ENCODE measurements around the gene EPB41L2.
"Not testable (repeated sequence)": the region's sequence is repeated elsewhere in the genome, so short reads cannot be mapped to it uniquely, and the experiment has no call there.

EPB41L2 gene

GRCh38 chr6:130929036-130929678, 133.9 kb downstream of the EPB41L2 start:
- intact Hi-C loops (cut with DNase I), result no loop called here
- DNase-seq, result no peak

DNA sequence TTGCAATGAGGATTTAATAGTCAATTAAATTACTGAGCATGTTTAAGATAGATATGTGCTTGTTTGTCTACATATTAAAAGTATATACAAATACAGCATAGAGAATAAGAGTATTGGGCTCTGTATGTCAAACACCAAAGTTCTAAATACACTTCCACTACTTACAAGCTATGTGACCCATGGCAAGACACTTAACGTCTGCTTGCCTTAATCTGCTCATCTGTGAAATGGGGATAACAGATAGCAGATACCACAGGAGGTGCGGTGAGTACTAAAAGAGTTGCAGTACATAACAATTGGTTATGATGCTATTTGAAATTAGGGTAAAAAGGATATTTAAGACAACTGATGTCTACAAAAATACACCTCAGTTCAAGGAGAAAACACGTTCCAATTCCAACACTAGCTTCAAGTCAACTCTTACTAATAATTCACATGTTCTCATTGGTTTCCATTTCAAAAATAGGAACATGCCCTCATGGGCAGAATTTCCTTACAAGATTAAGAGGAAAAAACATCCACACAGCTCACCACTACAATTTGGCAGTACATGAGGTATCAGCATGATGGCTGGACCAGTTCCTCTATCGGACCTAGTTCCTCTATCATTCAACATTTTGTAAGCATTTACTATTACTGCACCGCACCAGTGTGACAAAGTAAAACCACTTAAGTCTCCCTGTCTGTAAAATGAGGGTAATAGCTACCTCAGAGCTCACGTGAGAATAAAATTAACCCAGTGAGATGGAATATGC, 134.7 kb downstream of the EPB41L2 start:
- no peak for DNase-seq
- intact Hi-C loops (cut with DNase I), result no loop called here

DNA sequence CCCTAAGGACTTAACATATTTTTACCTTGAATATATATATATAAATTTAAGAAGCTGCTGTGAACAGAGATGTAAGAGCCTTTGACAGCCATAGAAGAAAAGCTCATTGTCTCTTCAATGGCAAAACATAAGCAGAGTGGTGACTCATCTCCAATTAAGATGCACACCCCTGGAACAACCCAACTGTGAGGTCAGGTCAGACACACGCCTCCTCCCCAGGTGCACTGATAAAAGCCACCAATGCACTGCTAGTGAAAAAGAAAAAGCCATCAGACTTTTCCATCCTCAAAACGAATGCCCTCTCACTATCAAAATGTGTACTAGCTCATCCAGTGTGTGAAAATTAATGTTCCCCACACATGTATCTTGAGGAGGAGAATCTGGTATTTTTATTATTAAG, 135.7 kb downstream of the EPB41L2 start:
- DNase-seq, result no peak
- intact Hi-C loops (cut with DNase I), result no loop called here

- intact Hi-C loops (cut with DNase I), result no loop called here
- no peak for DNase-seq
Measured at GRCh38 chr6:130923350-130923749, 139.7 kb downstream of the EPB41L2 start.

DNA sequence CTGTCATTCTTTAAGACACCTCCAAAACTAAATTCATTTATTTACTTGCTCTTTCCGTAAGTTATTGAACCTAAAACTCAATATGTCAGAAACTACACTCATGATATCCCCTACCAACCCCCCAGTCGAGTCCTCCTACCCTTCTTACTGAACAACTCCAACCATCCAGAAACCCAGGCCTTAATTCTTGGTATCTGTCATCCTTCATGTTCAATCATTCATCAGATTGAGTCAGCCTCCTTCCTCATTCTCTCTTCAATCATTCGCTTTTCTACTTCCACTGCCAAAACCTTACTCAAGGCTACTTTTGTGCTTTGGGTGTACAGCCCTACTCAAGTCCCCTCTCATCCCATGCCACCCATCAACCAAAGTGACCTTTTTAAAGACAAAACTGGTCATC, 140.1 kb downstream of the EPB41L2 start:
- intact Hi-C loops (cut with DNase I), result no loop called here

GRCh38 chr6:130920969-130921368, 142.1 kb downstream of the EPB41L2 start:
- intact Hi-C loops (cut with DNase I), result no loop called here
- no peak for DNase-seq

More for the DNA sequence above, 140.1 kb downstream of the EPB41L2 start:
- DNase-seq, result no peak

DNA sequence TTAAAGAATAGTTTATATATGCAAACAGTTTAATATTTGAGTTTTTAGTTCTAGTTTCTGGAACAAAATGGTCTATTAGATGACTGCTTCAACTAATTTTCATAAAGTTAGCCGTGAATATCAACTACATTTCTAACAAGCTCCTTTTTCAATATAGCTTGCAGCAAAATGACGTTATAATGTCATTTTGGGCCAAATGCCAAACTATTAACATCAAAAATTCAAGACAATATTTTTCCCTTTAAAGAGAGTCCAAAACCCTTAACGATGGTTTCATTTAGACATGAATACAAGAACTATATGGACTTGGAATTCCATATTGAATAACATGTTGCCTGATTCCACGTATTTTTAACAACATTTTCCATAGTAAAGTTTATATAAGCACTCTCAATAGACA, 144.9 kb downstream of the EPB41L2 start:
- intact Hi-C loops (cut with DNase I), result no loop called here
- no peak for DNase-seq

DNA sequence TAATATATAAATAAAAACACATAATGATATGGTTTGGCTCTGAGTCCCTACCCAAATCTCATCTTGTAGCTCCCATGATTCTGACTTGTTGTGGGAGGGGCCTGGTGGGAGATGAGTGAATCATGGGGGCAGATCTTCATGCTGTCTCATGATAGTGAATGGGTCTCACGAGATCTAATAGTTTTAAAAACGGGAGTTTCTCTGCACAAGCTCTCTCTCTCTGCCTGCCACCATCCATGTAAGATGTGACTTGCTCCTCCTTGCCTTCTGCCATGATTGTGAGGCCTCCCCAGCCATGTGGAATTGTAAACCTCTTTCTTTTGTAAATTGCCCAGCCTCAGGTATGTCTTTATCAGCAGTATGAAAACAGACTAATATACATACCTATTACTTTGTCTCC, 147.4 kb downstream of the EPB41L2 start:
- DNase-seq; intact Hi-C loops (cut with DNase I): not testable (repeated sequence)

GRCh38 chr6:130913120-130913519, 149.9 kb downstream of the EPB41L2 start:
- intact Hi-C loops (cut with DNase I), result no loop called here
- DNase-seq, result no peak

GRCh38 chr6:130912434-130912833, 150.6 kb downstream of the EPB41L2 start:
- peak in 1 of 10 donors; percentile 82 for DNase-seq
- intact Hi-C loops (cut with DNase I), result no loop called here

DNA sequence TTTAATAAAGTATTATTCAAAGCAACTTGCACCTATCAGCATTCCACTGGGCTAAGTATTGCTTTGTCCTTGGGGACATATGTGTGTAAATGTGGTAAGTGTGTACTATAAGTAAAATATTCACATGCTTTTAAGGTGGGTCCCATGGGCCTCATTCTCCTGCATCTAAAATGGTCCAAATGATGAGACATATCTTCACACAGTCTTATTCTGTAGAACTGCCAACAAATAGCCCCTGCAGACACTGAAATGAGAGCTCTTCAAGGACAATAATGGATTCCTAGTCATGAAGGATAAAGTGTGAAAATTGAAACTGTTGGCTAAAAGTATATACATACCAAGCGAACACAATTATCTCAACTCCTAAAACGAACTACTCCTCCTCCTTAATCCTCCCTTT, 154.1 kb downstream of the EPB41L2 start:
- intact Hi-C loops (cut with DNase I), result no loop called here

DNA sequence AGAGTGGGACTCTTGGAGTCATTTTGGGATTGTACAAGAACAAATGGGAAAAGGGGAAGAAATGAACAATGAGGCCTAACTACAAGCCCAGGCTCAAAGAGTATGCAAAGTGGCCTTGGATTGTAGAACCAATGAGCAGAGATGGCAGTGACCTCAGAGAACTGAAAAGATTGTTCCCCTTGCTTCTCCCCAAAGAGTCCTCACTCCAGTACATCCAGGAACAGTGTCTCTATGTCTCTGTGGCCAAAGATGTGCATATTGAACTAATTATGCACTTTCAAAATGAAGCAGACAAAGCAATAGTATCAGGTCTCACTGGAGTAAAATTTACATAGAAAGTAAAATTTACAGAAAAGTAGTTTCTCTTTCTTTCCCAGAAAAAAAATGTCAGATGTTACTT, 154.9 kb downstream of the EPB41L2 start:
- intact Hi-C loops (cut with DNase I), result no loop called here
- no peak for DNase-seq

More for the DNA sequence above, 154.1 kb downstream of the EPB41L2 start:
- no peak for DNase-seq

DNA sequence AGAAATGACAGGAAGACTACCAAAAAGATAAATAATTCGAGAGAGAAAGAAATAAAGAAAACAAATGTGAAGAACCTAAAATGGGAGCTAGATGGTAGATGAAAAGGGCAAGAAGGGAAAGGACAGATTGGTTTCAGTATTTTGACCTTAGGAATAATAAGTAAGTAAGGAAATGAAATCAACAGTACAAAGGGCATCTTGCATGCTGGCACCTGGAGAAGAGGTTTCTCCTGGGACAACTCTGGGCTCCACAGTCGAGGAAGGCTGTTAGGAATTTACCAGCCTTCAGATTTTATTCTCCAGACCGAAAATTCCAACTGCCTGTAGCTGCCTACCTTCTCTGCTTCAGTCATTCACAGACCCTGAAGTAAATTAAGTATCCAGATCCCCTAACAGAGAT, 155.4 kb downstream of the EPB41L2 start:
- no peak for DNase-seq
- intact Hi-C loops (cut with DNase I), result no loop called here

- intact Hi-C loops (cut with DNase I), result no loop called here
- DNase-seq, result no peak
Measured at GRCh38 chr6:130906736-130907381, 156.2 kb downstream of the EPB41L2 start.

GRCh38 chr6:130903602-130904001, 159.4 kb downstream of the EPB41L2 start:
- intact Hi-C loops (cut with DNase I), result no loop called here
- no peak for DNase-seq

GRCh38 chr6:130903007-130903406, 160.0 kb downstream of the EPB41L2 start:
- DNase-seq, result no peak
- intact Hi-C loops (cut with DNase I), result no loop called here

- intact Hi-C loops (cut with DNase I), result no loop called here
- peak in 1 of 10 donors; percentile 11 for DNase-seq
Measured at GRCh38 chr6:130900913-130901312, 162.1 kb downstream of the EPB41L2 start.

- peak in 3 of 10 donors; percentile 53 to 85 (median 72) for DNase-seq
- intact Hi-C loops (cut with DNase I), result no loop called here
Measured at GRCh38 chr6:130896249-130896648, 166.8 kb downstream of the EPB41L2 start.

GRCh38 chr6:130895516-130895915, 167.5 kb downstream of the EPB41L2 start:
- no peak for DNase-seq
- intact Hi-C loops (cut with DNase I), result no loop called here

- intact Hi-C loops (cut with DNase I), result no loop called here
- no peak for DNase-seq
Measured at GRCh38 chr6:130893766-130894165, 169.3 kb downstream of the EPB41L2 start.

- intact Hi-C loops (cut with DNase I), result no loop called here
- peak in 1 of 10 donors; percentile 74 for DNase-seq
Measured at GRCh38 chr6:130893277-130893676, 169.8 kb downstream of the EPB41L2 start.

- intact Hi-C loops (cut with DNase I), result no loop called here
- no peak for DNase-seq
Measured at GRCh38 chr6:130890521-130890971, 172.5 kb downstream of the EPB41L2 start.
